NB4 (cell line): ENCODE data around the gene ABTB2.

Experiments used
- MYC ChIP-seq: IDR thresholded peaks from 2 replicates; pipeline ENCODE4 v1.6.1; 2011; ENCODE audit warnings: low read depth, low read length
- POLR2A ChIP-seq: IDR thresholded peaks from 2 replicates; pipeline ENCODE4 v1.6.1; 2011; ENCODE audit warnings: mild to moderate bottlenecking; ENCODE audit not compliant: insufficient read length; ENCODE audit errors: extremely low read depth
- TF ChIP-seq, protein P1 (sequence below): IDR thresholded peaks from one replicate; pipeline ENCODE4 v1.5.1; 2012; ENCODE audit warnings: low read depth, low read length

DNA sequence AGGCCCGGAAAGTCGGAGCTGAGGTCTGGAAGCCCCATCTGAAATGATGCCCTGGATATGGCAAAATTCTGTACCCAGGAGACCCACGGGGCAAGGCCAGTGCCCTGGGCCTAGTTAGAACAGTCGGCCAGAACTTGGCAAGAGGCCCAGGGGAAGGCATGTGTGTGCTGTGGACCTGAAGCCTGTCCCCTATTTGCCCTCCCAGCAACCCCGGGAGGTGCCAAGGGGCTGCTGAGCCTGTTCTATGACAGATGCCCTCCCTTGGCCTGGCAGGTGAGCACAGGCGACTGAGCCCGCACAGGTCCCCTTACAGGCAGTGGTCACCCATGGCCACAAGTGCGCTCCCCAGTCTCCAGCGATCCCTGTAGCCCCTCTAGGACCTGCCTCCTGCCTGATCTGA, 200.6 kb downstream of the ABTB2 start:
- TF ChIP-seq, protein P1, sequence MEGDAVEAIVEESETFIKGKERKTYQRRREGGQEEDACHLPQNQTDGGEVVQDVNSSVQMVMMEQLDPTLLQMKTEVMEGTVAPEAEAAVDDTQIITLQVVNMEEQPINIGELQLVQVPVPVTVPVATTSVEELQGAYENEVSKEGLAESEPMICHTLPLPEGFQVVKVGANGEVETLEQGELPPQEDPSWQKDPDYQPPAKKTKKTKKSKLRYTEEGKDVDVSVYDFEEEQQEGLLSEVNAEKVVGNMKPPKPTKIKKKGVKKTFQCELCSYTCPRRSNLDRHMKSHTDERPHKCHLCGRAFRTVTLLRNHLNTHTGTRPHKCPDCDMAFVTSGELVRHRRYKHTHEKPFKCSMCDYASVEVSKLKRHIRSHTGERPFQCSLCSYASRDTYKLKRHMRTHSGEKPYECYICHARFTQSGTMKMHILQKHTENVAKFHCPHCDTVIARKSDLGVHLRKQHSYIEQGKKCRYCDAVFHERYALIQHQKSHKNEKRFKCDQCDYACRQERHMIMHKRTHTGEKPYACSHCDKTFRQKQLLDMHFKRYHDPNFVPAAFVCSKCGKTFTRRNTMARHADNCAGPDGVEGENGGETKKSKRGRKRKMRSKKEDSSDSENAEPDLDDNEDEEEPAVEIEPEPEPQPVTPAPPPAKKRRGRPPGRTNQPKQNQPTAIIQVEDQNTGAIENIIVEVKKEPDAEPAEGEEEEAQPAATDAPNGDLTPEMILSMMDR, result no peak
- TF ChIP-seq MYC (no peak), POLR2A (no peak)
